Heart left ventricle (tissue), 16 donors: ENCODE results near the gene GNB3. TPM values are rescaled to one million over a fixed set of nuclear protein-coding genes. Genes with fewer than 3 reads are reported as not detected.

ENCODE experiments used
- ATAC-seq, 4 donors: fragments of 200-7000 bp; cut with Tn5 transposase; one replicate each; pipeline ENCODE4 v1.9.1; 2020 to 2022; ENCODE audit warnings: moderate library complexity in 4 of 4, mild to moderate bottlenecking in 3 of 4, moderate number of reproducible peaks in 1 of 4
- DNase-seq, 5 donors: peaks; one replicate each; pipeline ENCODE4 v3.0.0-alpha.2; 2020
- H3K27ac ChIP-seq, 12 donors: fragments of 200-600 bp; sonication (generic) in 4 of 12; one replicate each; pipeline versions ENCODE4 v1.5.0 to v1.8.0; 2016 to 2022; ENCODE audit warnings: mild to moderate bottlenecking in 2 of 12
- H3K27me3 ChIP-seq, 9 donors: fragments of 200-600 bp; sonication (generic) in 2 of 9; one replicate each; pipeline versions ENCODE4 v1.5.1 to v1.8.0; 2016 to 2022; ENCODE audit warnings: mild to moderate bottlenecking in 3 of 9
- H3K36me3 ChIP-seq, 9 donors: fragments of 200-600 bp; sonication (generic) in 2 of 9; one replicate each; pipeline versions ENCODE4 v1.5.0 to v1.8.0; 2018 to 2022; ENCODE audit warnings: mild to moderate bottlenecking in 2 of 9
- H3K4me1 ChIP-seq, 12 donors: fragments of 200-600 bp; sonication (generic) in 4 of 12; one replicate each; pipeline versions ENCODE4 v1.5.0 to v1.8.0; 2016 to 2022; ENCODE audit warnings: mild to moderate bottlenecking in 3 of 12
- H3K4me3 ChIP-seq, 12 donors: fragments of 200-600 bp; sonication (generic) in 4 of 12; one replicate each; pipeline versions ENCODE4 v1.5.0 to v1.8.0; 2017 to 2022; ENCODE audit warnings: mild to moderate bottlenecking in 9 of 12, moderate library complexity in 4 of 12
- H3K9me3 ChIP-seq, 12 donors: fragments of 200-600 bp; sonication (generic) in 4 of 12; one replicate each; pipeline versions ENCODE4 v1.5.0 to v1.8.0; 2016 to 2022; ENCODE audit warnings: mild to moderate bottlenecking in 1 of 12
- POLR2A ChIP-seq, 2 donors: fragments of 450-650 bp; IDR thresholded peaks; one replicate each; pipeline ENCODE4 v1.6.1; 2017; ENCODE audit warnings: antibody characterized with exemption in 2 of 2, mild to moderate bottlenecking in 2 of 2, moderate library complexity in 2 of 2
- WGBS, 4 donors: extraction: QIAGEN DNeasy Blood & Tissue Kit in 2 of 4; methylation state at CpG; one replicate each; pipeline versions ENCODE4 v1.1.5 to v1.1.7; 2013 to 2018; 5-methylcytosine and 5-hydroxymethylcytosine counted together
- intact Hi-C, 10 donors: fragments of 100-400 bp; cut with DNase I; formaldehyde crosslinking; loops; one replicate each; pipeline versions ENCODE4 v1.11.1 to v1.14.2; 2022
- polyA plus RNA-seq, 2 donors: library from polyadenylated mRNA; stranded (reverse); fragments of 200-250 nt; gene quantifications; one replicate each; pipeline ENCODE4 v1.2.3, GENCODE V29; 2013
- total RNA-seq, 9 donors: library from RNA; depleted of rRNA in 2 of 9; stranded (reverse); fragments of >200 nt in 2 of 9; fragmentation: NEBNext Ultra II Directional in 3 of 9; extraction: Animal tissue kit (Norgen Biotek cat#: 25700) in 3 of 9; gene quantifications; one replicate each; pipeline versions ENCODE4 v1.1.0 to v1.2.4, GENCODE V29; 2016 to 2023
- TF ChIP-seq, protein P1 (sequence below), 12 donors: fragments of 200-600 bp; sonication (generic) in 4 of 12; IDR thresholded peaks; one replicate each; pipeline versions ENCODE4 v1.5.0 to v1.8.0; 2018 to 2022; ENCODE audit warnings: antibody characterized with exemption in 12 of 12, mild to moderate bottlenecking in 5 of 12
- donor health status: ischemic (EF 13 %, LVEDD 7.1; RV severe dilation, severe dysfunction).
- donor health status: healthy with polysubstance abuse.
- donor health status: DM: no; HTN: yes; CAD: no.
- donor health status: DM: no; HTN: no; CAD: no.
- donor health status: ischemic (EF 25% LVEDD 6.9; RV normal size, moderate dysfunction).
- donor health status: ischemic (EF 25% LVEDD 5.7; RV mildly dilated, moderate dysfunction).
- donor health status: healthy.
- donor health status: DM: yes; HTN: yes; CAD: no.
- donor health status: ischemic (EF 35%, LVEDD 5.7; RV mildly dilated, moderate dysfunction).
- donor health status: nonischemic (EF 11% LVEDD 7.7; RV severe dilation, severe dysfunction).
- donor health status: DM: yes; HTN: yes; CAD: no.
- donor health status: PGD.
- donor health status: ischemic (EF 29% LVEDD 5.4; RV normal size, mild dysfunction).
- donor health status: nonischemic (EF 23%, LVEDD 6.1; RV moderate dilation, normal function).

The GNB3 gene
- total and polyA plus RNA-seq, 11 donors, result 0.64 to 12.4 (median 6.2) TPM

DNA sequence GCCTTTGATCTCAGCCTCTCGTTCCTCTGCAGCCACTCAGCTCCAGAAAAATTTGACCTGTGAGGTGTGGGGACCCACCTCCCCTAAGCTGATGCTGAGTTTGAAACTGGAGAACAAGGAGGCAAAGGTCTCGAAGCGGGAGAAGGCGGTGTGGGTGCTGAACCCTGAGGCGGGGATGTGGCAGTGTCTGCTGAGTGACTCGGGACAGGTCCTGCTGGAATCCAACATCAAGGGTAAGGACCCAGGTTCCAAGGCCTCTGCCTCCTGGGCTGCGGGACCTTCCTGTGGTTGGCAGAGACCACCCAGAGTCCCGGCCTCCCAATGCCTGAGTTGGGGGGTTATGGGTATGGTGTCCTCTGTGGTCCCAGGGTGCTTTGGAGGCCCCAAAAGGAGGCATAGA lies 23.6 kb upstream of the GNB3 start:
- no peak overlapping the region for H3K4me3 ChIP-seq
- H3K36me3 ChIP-seq, result peaks cover 0 to 16% (median 0%) of the 10 kb centered on the region in 9 donors
- H3K27me3 ChIP-seq, result peaks cover 0 to 4% (median 0%) of the 10 kb centered on the region in 9 donors
- intact Hi-C loops, result no loop called here
- ATAC-seq (no peak), DNase-seq (no peak)
- no peak for TF ChIP-seq POLR2A (IDR thresholded peaks at IDR 0.05)
- TF ChIP-seq, protein P1, sequence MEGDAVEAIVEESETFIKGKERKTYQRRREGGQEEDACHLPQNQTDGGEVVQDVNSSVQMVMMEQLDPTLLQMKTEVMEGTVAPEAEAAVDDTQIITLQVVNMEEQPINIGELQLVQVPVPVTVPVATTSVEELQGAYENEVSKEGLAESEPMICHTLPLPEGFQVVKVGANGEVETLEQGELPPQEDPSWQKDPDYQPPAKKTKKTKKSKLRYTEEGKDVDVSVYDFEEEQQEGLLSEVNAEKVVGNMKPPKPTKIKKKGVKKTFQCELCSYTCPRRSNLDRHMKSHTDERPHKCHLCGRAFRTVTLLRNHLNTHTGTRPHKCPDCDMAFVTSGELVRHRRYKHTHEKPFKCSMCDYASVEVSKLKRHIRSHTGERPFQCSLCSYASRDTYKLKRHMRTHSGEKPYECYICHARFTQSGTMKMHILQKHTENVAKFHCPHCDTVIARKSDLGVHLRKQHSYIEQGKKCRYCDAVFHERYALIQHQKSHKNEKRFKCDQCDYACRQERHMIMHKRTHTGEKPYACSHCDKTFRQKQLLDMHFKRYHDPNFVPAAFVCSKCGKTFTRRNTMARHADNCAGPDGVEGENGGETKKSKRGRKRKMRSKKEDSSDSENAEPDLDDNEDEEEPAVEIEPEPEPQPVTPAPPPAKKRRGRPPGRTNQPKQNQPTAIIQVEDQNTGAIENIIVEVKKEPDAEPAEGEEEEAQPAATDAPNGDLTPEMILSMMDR (IDR thresholded peaks at IDR 0.05), result no peak
- peaks cover 0 to 19% (median 9%) of the 10 kb centered on the region in 12 donors for H3K4me1 ChIP-seq
- WGBS, 4 donors, result 87 to 94% (median 93%) methylated on average over 8 of the region's 8 CpGs
- H3K9me3 ChIP-seq, result no peaks in the 10 kb centered on the region
- no peak overlapping the region for H3K27ac ChIP-seq

DNA sequence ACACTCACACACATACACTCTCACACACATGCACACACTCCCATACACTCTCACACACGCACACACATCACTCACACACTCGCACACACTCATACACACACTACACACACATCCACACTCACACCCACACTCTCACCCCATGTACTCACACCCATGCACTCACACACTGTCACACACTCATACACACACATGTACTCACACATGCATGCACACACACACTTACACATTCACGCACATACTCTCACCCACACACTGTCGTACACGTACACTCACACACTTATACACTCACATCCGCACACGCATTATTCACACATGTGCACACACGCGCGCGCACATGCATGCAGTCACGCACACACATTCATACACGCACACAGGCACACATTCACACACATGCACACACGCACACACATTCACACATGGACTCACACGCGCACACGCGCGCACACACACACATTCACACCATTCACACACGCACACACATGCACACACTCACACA lies 23.0 kb upstream of the GNB3 start:
- intact Hi-C loops, result no loop called here
- H3K36me3 ChIP-seq, result peaks cover 0 to 16% (median 0%) of the 10 kb centered on the region in 9 donors
- 83 to 93% (median 87%) methylated on average over 20 of the region's 20 CpGs for WGBS, 4 donors

DNA sequence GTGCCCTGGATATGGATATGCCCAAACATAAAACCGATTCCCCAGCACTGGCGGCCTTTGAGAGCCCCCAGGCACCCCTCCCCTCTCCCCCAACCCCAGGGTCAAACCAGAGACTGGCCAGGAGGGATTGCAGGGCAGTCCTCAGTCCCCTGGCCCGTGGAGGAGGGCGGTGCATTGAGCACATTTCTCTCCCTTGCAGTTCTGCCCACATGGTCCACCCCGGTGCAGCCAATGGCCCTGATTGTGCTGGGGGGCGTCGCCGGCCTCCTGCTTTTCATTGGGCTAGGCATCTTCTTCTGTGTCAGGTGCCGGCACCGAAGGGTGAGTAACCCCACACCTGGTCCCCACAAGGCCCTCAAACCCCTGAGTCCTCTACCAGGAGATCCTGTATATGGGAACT lies 22.5 kb upstream of the GNB3 start:
- Histone ChIP-seq H3K4me1 (peaks cover 0 to 22% (median 13%) of the 10 kb centered on the region in 12 donors), H3K9me3 (no peaks in the 10 kb centered on the region), H3K4me3 (no peak overlapping the region), H3K27ac (no peak overlapping the region), H3K36me3 (peaks cover 0 to 16% (median 0%) of the 10 kb centered on the region in 9 donors), H3K27me3 (peaks cover 0 to 12% (median 0%) of the 10 kb centered on the region in 9 donors)
- TF ChIP-seq, protein P1 (IDR thresholded peaks at IDR 0.05), result no peak
- no peak for TF ChIP-seq POLR2A (IDR thresholded peaks at IDR 0.05)
- DNase-seq, result no peak
- intact Hi-C loops, result no loop called here
- ATAC-seq, result no peak
- 76 to 84% (median 77%) methylated on average over 7 to 10 of the region's 10 CpGs for WGBS, 4 donors

More for the DNA sequence above, 23.0 kb upstream of the GNB3 start:
- ATAC-seq (no peak), DNase-seq (no peak)
- no peak for TF ChIP-seq POLR2A (IDR thresholded peaks at IDR 0.05)
- TF ChIP-seq, protein P1 (IDR thresholded peaks at IDR 0.05), result no peak
- H3K27ac ChIP-seq, result no peak overlapping the region
- no peak overlapping the region for H3K4me3 ChIP-seq
- peaks cover 0 to 10% (median 0%) of the 10 kb centered on the region in 9 donors for H3K27me3 ChIP-seq
- no peaks in the 10 kb centered on the region for H3K9me3 ChIP-seq
- peaks cover 0 to 21% (median 13%) of the 10 kb centered on the region in 12 donors for H3K4me1 ChIP-seq

DNA sequence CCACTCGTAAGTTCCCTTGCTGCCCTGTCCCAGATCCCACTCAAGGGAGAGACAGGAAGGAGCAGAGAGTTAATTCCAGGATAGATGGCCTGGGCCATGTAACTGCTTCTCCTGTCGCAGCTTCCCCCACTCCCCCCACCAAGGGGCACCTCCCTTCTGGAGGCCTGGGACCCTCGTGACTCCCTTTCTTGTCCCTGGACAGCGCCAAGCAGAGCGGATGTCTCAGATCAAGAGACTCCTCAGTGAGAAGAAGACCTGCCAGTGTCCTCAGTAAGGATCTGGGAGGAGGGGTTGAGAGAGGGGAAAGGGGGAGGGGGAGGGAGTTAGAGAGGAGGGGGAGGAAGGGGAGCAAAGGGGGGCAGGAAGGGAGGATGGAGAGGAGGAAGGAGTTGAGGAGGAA lies 22.1 kb upstream of the GNB3 start:
- H3K36me3 ChIP-seq, result peaks cover 0 to 16% (median 0%) of the 10 kb centered on the region in 9 donors
- intact Hi-C loops, result no loop called here
- H3K27me3 ChIP-seq, result peaks cover 0 to 12% (median 0%) of the 10 kb centered on the region in 9 donors
- no peak overlapping the region for H3K27ac ChIP-seq
- peaks cover 0 to 23% (median 13%) of the 10 kb centered on the region in 12 donors for H3K4me1 ChIP-seq
- 81 to 100% (median 86%) methylated on average over 2 to 5 of the region's 5 CpGs for WGBS, 4 donors
- TF ChIP-seq, protein P1 (IDR thresholded peaks at IDR 0.05), result no peak
- TF ChIP-seq POLR2A (IDR thresholded peaks at IDR 0.05), result no peak
- DNase-seq (no peak), ATAC-seq (no peak)
- H3K4me3 ChIP-seq, result no peak overlapping the region
- H3K9me3 ChIP-seq, result no peaks in the 10 kb centered on the region
